HepG2 (cell line): ENCODE data around the gene RNH1. TPM values are rescaled to one million over a fixed set of nuclear protein-coding genes. Genes with fewer than 3 reads are reported as not detected.

Experiments
- ATF2 ChIP-seq: sonication (generic); formaldehyde crosslinking; IDR thresholded peaks from 2 replicates; pipeline ENCODE4 v1.4.0; 2020; ENCODE audit warnings: missing genetic modification reagents
- ELF1 ChIP-seq: sonication (generic); formaldehyde crosslinking; IDR thresholded peaks from 2 replicates; pipeline ENCODE4 v1.4.0; 2020; ENCODE audit warnings: missing genetic modification reagents
- HNF4G ChIP-seq, 2 experiments: sonication (generic) in 1 of 2; formaldehyde crosslinking in 1 of 2; IDR thresholded peaks; 2 replicates each; pipeline versions ENCODE4 v1.4.0 to v1.6.1; 2011 to 2020; ENCODE audit warnings: borderline replicate concordance in 2 of 2, low read depth in 2 of 2, mild to moderate bottlenecking in 2 of 2, low read length in 1 of 2, missing genetic modification reagents in 1 of 2, moderate library complexity in 1 of 2
- HOXA3 ChIP-seq: sonication (generic); formaldehyde crosslinking; IDR thresholded peaks from 2 replicates; pipeline ENCODE4 v1.5.0; 2020; ENCODE audit warnings: missing genetic modification reagents
- IRF2 ChIP-seq: IDR thresholded peaks from 2 replicates; pipeline ENCODE4 v1.6.1; 2018; ENCODE audit warnings: missing genetic modification reagents, missing compliant biosample characterization
- MAFF ChIP-seq: IDR thresholded peaks from 2 replicates; pipeline ENCODE4 v1.6.1; 2011; ENCODE audit warnings: low read depth, low read length, improper control_type of control experiment
- NR2F1 ChIP-seq, 2 experiments: fragments of 450-650 bp in 1 of 2; formaldehyde crosslinking in 1 of 2; IDR thresholded peaks; 2 replicates each; pipeline versions ENCODE4 v1.5.0 to v1.6.1; 2016 to 2020; ENCODE audit warnings: mild to moderate bottlenecking in 1 of 2, missing compliant biosample characterization in 1 of 2, missing genetic modification reagents in 1 of 2, moderate library complexity in 1 of 2
- RBM39 ChIP-seq: fragments of 200-400 bp; formaldehyde crosslinking; IDR thresholded peaks from one replicate; pipeline ENCODE4 v1.6.1; 2018; ENCODE audit warnings: antibody characterized with exemption, mild to moderate bottlenecking, low read depth, low read length; ENCODE audit not compliant: poor library complexity, severe bottlenecking
- STAT6 ChIP-seq: sonication (generic); formaldehyde crosslinking; IDR thresholded peaks from 2 replicates; pipeline ENCODE4 v1.4.0; 2020; ENCODE audit warnings: missing genetic modification reagents, mild to moderate bottlenecking, borderline replicate concordance
- TEAD3 ChIP-seq: optimal IDR thresholded peaks from 2 replicates; pipeline ENCODE3; 2016; ENCODE audit warnings: borderline replicate concordance
- ZBTB46 ChIP-seq: sonication (generic); formaldehyde crosslinking; IDR thresholded peaks from 2 replicates; pipeline ENCODE4 v1.4.0; 2020; ENCODE audit warnings: mild to moderate bottlenecking, missing genetic modification reagents, borderline replicate concordance
- ZNF160 ChIP-seq: sonication (generic); formaldehyde crosslinking; IDR thresholded peaks from 2 replicates; pipeline ENCODE4 v1.8.0; 2022; ENCODE audit warnings: mild to moderate bottlenecking, inconsistent platforms, missing genetic modification reagents
- ZNF207 ChIP-seq: fragments of 450-650 bp; IDR thresholded peaks from 2 replicates; pipeline ENCODE4 v1.6.1; 2016; ENCODE audit warnings: antibody characterized with exemption, borderline replicate concordance
- ZNF83 ChIP-seq: sonication (generic); formaldehyde crosslinking; IDR thresholded peaks from 2 replicates; pipeline ENCODE4 v1.4.0; 2020; ENCODE audit warnings: missing genetic modification reagents, mild to moderate bottlenecking, borderline replicate concordance
- polyA plus RNA-seq, 8 experiments: library from polyadenylated mRNA; depleted of rRNA in 3 of 8; stranded (reverse) in 7 of 8; unstranded in 1 of 8; fragments of >200 nt; fragmentation: Illumina TruSeq in 4 of 8; extraction: Trizol in 4 of 8; gene quantifications; 2 replicates each; pipeline versions ENCODE4 v1.2.1 to v1.2.3, GENCODE V29; 2011 to 2016; ENCODE audit warnings: low read depth in 4 of 8, missing spikeins in 1 of 8, mixed read lengths in 1 of 8; ENCODE audit not compliant: insufficient read depth in 1 of 8
- total RNA-seq, 5 experiments: library from RNA; depleted of rRNA; stranded (reverse); fragments of >200 nt; fragmentation: Illumina TruSeq; extraction: Trizol; gene quantifications; 2 replicates each; pipeline ENCODE4 v1.2.3, GENCODE V29; 2016; ENCODE audit warnings: low read depth in 1 of 5
- TF ChIP-seq, protein P1 (sequence below): sonication (generic); formaldehyde crosslinking; IDR thresholded peaks from 2 replicates; pipeline ENCODE4 v1.5.1; 2020; ENCODE audit warnings: missing genetic modification reagents, mild to moderate bottlenecking, borderline replicate concordance
- TF ChIP-seq, protein P2 (sequence below): sonication (generic); formaldehyde crosslinking; IDR thresholded peaks from 2 replicates; pipeline ENCODE4 v1.5.1; 2020; ENCODE audit warnings: missing genetic modification reagents, mild to moderate bottlenecking, borderline replicate concordance

The RNH1 gene
- total and polyA plus RNA-seq, 2 of the 13 experiments (the other 11 are each of a cell fraction or from before 2014, with no cell fraction given) = 36.0 to 74.1 TPM

DNA sequence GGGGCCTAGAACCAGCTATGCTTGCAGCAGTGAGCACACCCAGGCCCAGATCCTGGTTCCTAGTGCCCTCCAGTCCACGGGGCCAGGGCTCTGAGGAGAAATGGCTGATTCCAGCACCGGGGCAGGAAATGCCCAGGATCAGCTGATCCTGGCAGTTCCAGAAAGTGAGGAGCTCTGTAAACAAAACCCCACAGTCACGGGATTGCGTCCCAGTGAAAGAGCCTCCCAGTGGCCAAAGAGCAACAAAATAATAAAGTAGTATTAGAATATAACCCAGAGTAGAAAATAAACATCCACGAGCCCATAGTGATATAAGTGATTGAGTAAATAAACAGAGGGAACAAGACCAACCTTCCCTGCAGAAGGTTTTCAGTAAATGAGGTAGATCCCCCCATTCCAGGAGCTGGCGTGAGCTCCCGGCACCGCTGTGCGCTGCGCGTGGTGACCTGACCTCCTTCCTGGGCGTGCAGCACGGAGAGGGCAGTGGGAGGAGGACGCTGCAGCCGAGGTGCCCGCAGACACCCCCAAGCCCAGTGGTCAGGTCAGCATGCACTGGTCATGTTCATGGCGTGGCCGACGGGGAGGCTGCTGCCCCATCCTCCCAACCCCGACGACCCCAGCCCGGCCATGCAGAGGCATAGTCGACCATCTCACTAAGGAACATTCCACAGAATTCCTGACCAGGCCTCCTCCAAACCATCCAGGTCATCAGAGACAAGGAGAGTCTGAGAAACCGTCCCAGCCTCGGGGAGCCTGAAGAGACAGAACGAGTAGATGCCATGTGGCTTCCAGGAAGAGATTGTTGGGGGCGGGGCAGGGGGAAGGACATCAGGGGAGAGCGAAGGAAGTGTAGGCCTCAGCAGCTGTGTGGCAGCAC is 37.1 kb downstream of the RNH1 start (continued):
- TF ChIP-seq STAT6 = no peak
- no peak for TF ChIP-seq ZNF160 (CRISPR knock-in tag)
- TF ChIP-seq HOXA3 = peak; percentile 83
- TF ChIP-seq, protein P1, sequence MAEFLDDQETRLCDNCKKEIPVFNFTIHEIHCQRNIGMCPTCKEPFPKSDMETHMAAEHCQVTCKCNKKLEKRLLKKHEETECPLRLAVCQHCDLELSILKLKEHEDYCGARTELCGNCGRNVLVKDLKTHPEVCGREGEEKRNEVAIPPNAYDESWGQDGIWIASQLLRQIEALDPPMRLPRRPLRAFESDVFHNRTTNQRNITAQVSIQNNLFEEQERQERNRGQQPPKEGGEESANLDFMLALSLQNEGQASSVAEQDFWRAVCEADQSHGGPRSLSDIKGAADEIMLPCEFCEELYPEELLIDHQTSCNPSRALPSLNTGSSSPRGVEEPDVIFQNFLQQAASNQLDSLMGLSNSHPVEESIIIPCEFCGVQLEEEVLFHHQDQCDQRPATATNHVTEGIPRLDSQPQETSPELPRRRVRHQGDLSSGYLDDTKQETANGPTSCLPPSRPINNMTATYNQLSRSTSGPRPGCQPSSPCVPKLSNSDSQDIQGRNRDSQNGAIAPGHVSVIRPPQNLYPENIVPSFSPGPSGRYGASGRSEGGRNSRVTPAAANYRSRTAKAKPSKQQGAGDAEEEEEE = no peak
- no peak for TF ChIP-seq RBM39
- TF ChIP-seq HNF4G (IDR thresholded peaks at IDR 0.05; ENCODE audit: borderline replicate concordance, low read depth, low read length) = 0 out of 2 replicates have a peak, but pooled peaks have one; percentile 9
- TF ChIP-seq HNF4G (CRISPR knock-in tag; IDR thresholded peaks at IDR 0.05; ENCODE audit: borderline replicate concordance, low read depth) = no peak
- no peak for TF ChIP-seq ATF2
- TF ChIP-seq ELF1 (CRISPR knock-in tag) = peak; percentile 54; the same call in 1 of the 2 replicates
- peak; percentile 23; the same call in 1 of the 2 replicates for TF ChIP-seq IRF2 (CRISPR knock-in tag)
- TF ChIP-seq ZNF207 = no peak
- peak; percentile 66 for TF ChIP-seq TEAD3 (CRISPR knock-in tag)
- TF ChIP-seq ZBTB46 = no peak
- no peak for TF ChIP-seq MAFF
- TF ChIP-seq, protein P2, sequence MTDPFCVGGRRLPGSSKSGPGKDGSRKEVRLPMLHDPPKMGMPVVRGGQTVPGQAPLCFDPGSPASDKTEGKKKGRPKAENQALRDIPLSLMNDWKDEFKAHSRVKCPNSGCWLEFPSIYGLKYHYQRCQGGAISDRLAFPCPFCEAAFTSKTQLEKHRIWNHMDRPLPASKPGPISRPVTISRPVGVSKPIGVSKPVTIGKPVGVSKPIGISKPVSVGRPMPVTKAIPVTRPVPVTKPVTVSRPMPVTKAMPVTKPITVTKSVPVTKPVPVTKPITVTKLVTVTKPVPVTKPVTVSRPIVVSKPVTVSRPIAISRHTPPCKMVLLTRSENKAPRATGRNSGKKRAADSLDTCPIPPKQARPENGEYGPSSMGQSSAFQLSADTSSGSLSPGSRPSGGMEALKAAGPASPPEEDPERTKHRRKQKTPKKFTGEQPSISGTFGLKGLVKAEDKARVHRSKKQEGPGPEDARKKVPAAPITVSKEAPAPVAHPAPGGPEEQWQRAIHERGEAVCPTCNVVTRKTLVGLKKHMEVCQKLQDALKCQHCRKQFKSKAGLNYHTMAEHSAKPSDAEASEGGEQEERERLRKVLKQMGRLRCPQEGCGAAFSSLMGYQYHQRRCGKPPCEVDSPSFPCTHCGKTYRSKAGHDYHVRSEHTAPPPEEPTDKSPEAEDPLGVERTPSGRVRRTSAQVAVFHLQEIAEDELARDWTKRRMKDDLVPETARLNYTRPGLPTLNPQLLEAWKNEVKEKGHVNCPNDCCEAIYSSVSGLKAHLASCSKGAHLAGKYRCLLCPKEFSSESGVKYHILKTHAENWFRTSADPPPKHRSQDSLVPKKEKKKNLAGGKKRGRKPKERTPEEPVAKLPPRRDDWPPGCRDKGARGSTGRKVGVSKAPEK (CRISPR knock-in tag) = no peak
- TF ChIP-seq ZNF83 (CRISPR knock-in tag) = no peak
- TF ChIP-seq NR2F1 (CRISPR knock-in tag; IDR thresholded peaks at IDR 0.05) = no peak
